Measurements from ENCODE around the gene VMAC.

VMAC gene

GRCh38 chr19:5954293-5954692 lies 49.6 kb downstream of the VMAC start:
- no peak for DNase-seq

- DNase-seq, result peak; percentile 28
Measured at GRCh38 chr19:5955636-5955935, 50.9 kb downstream of the VMAC start.

- DNase-seq, result no peak
Measured at GRCh38 chr19:5956323-5956722, 51.7 kb downstream of the VMAC start.

- DNase-seq, result no peak
Measured at GRCh38 chr19:5956728-5957127, 52.1 kb downstream of the VMAC start.

- DNase-seq, result no peak
Measured at GRCh38 chr19:5957170-5957569, 52.5 kb downstream of the VMAC start.

- no peak for DNase-seq
Measured at GRCh38 chr19:5958074-5958850, 53.6 kb downstream of the VMAC start.

GRCh38 chr19:5958851-5959122 lies 54.1 kb downstream of the VMAC start:
- DNase-seq, result no peak

- DNase-seq, result no peak
Measured at GRCh38 chr19:5959260-5960004, 54.8 kb downstream of the VMAC start.

All from MV-4-11 (cell line).